Measurements from ENCODE around the gene IFI44.

IFI44 gene

GRCh38 chr1:78649628-78650027 lies at the start of gene IFI44:
IFI44 (plus strand) TSS chr1:78649831; CDS start chr1:78650196, 365 bp downstream.
- peak; percentile 73 for DNase-seq

GRCh38 chr1:78601068-78601467 lies 48.6 kb upstream of the IFI44 start:
- DNase-seq = no peak

GRCh38 chr1:78603206-78603605 lies 46.4 kb upstream of the IFI44 start:
- DNase-seq = no peak

GRCh38 chr1:78604643-78605042 lies 45.0 kb upstream of the IFI44 start:
- DNase-seq = no peak

GRCh38 chr1:78606274-78606673 lies 43.4 kb upstream of the IFI44 start:
- no peak for DNase-seq

GRCh38 chr1:78607334-78607927 lies 42.2 kb upstream of the IFI44 start:
- no peak for DNase-seq

- no peak for DNase-seq
These were observed 41.7 kb upstream of the IFI44 start for GRCh38 chr1:78607944-78608343.

GRCh38 chr1:78617615-78618026 lies 32.0 kb upstream of the IFI44 start:
- peak; percentile 34 for DNase-seq

GRCh38 chr1:78619032-78619431 lies 30.6 kb upstream of the IFI44 start:
- no peak for DNase-seq

- DNase-seq = no peak
These were observed 30.2 kb upstream of the IFI44 start for GRCh38 chr1:78619446-78619802.

GRCh38 chr1:78619803-78620579 lies 29.6 kb upstream of the IFI44 start, which contains the start of gene IFI44L:
IFI44L (plus strand) TSS chr1:78620448; CDS start chr1:78627916, 7,468 bp downstream.
- DNase-seq = peak; percentile 68

GRCh38 chr1:78620666-78621065 lies 29.0 kb upstream of the IFI44 start:
- DNase-seq = no peak

- DNase-seq = no peak
These were observed 27.1 kb upstream of the IFI44 start for GRCh38 chr1:78622548-78622947.

GRCh38 chr1:78624035-78624434 lies 25.6 kb upstream of the IFI44 start:
- DNase-seq = no peak

GRCh38 chr1:78627321-78627720 lies 22.3 kb upstream of the IFI44 start:
- DNase-seq = no peak

- no peak for DNase-seq
These were observed 19.0 kb upstream of the IFI44 start for GRCh38 chr1:78630600-78630999.

GRCh38 chr1:78633209-78633608 lies 16.4 kb upstream of the IFI44 start:
- no peak for DNase-seq

GRCh38 chr1:78640462-78640861 lies 9.2 kb upstream of the IFI44 start:
- no peak for DNase-seq

GRCh38 chr1:78641558-78641957 lies 8.1 kb upstream of the IFI44 start:
- DNase-seq = no peak

- no peak for DNase-seq
These were observed 3.9 kb upstream of the IFI44 start for GRCh38 chr1:78645723-78646122.

- no peak for DNase-seq
These were observed 2.4 kb upstream of the IFI44 start for GRCh38 chr1:78647238-78647637.

GRCh38 chr1:78650114-78650660 lies 556 bp downstream of the IFI44 start:
- no peak for DNase-seq

GRCh38 chr1:78651241-78651640 lies 1.6 kb downstream of the IFI44 start:
- no peak for DNase-seq

- no peak for DNase-seq
These were observed 2.5 kb downstream of the IFI44 start for GRCh38 chr1:78652019-78652560.
